GM12801 (cell line): ENCODE results near the gene RNFT1.

ENCODE experiments used
- TF ChIP-seq, protein P1 (sequence below): IDR thresholded peaks from one replicate; pipeline ENCODE4 v1.5.1; 2011; ENCODE audit warnings: control low read depth; ENCODE audit not compliant: insufficient read length; ENCODE audit errors: extremely low read depth

The RNFT1 gene, protein sequence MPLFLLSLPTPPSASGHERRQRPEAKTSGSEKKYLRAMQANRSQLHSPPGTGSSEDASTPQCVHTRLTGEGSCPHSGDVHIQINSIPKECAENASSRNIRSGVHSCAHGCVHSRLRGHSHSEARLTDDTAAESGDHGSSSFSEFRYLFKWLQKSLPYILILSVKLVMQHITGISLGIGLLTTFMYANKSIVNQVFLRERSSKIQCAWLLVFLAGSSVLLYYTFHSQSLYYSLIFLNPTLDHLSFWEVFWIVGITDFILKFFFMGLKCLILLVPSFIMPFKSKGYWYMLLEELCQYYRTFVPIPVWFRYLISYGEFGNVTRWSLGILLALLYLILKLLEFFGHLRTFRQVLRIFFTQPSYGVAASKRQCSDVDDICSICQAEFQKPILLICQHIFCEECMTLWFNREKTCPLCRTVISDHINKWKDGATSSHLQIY

DNA sequence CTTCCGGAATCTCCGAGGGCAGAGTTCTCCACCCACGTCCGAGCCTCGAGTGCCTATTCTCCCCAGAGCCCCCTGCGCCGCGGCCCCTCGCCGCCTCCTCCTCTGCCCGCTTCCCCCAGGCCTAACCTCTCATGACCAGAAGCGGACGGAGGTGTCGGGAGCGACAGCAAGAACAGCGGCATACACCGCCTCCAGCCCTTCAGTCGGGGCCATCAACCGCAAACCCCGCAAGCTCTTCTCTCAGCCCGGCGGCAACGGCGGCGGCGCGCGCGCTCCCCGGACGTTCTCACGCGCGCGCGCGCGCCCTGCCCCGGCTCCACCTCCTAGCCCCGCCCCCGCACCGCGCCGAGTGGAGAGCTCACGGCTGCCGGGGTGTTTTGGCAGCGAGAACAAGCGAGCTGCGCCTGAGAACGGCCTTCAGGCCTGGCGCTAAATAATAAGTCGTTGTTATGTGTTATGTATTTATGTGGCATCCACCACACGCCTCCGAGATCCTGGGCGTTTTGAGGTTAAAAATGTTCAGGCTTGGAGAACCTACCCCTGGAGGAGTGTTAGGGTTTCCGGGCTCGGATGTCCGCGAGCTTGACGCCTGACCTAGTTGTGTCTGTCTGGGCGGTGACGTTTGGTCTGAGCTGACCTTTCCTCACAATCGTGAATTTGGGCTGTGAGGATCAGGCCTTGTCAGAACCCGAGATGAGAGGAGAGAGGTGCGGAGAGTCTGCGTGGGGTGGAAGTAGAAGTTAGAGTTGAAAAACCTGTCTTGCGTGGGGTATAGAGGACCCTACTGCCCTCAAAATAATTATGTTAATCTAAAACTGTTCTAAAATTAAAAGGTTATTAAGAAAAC lies at the start of gene RNFT1:
RNFT1 (minus strand) TSS at position 259 of the 847 bp plus-strand sequence; CDS start at position 182, 77 bp downstream.
- TF ChIP-seq, protein P1, sequence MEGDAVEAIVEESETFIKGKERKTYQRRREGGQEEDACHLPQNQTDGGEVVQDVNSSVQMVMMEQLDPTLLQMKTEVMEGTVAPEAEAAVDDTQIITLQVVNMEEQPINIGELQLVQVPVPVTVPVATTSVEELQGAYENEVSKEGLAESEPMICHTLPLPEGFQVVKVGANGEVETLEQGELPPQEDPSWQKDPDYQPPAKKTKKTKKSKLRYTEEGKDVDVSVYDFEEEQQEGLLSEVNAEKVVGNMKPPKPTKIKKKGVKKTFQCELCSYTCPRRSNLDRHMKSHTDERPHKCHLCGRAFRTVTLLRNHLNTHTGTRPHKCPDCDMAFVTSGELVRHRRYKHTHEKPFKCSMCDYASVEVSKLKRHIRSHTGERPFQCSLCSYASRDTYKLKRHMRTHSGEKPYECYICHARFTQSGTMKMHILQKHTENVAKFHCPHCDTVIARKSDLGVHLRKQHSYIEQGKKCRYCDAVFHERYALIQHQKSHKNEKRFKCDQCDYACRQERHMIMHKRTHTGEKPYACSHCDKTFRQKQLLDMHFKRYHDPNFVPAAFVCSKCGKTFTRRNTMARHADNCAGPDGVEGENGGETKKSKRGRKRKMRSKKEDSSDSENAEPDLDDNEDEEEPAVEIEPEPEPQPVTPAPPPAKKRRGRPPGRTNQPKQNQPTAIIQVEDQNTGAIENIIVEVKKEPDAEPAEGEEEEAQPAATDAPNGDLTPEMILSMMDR = no peak

DNA sequence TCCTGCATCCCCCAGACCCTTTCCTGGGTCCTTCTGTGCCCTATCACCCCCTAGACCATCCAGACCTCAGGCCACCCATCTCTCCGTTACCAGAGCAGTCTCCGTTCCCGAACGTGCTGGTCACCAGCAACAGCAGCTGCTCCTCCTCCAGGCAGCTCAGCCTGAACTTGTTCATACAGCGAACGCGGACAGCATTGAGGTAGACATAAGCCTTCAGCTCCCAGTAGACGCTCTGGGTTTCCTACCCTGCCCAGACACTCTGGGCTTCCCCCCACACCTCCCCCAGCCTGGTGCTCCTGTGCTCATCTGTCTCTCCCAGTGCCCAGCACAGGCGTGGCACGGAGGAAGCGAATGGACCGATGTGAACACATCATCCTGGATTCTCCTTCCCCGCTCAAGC lies 41.6 kb upstream of the RNFT1 start:
- TF ChIP-seq, protein P1 = no peak

DNA sequence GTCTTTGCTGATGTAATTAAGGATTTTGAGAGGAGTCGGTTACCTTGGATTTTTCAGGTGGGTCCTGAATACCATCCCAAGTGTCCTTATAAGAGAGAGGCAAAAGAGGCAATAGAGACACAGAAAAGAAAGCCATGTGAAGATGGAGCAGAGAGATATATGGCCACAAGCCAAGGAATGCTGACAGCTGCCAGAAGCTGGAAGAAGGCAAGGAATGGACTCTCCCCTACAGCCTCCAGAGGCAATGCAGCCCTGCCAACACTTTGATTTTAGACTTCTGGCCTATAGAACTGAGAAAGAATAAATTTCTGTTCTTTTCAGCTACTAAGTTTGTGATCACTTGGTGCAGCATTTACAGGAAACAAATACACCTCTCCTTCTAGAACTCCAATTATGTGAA lies 8.2 kb upstream of the RNFT1 start:
- TF ChIP-seq, protein P1 = no peak

DNA sequence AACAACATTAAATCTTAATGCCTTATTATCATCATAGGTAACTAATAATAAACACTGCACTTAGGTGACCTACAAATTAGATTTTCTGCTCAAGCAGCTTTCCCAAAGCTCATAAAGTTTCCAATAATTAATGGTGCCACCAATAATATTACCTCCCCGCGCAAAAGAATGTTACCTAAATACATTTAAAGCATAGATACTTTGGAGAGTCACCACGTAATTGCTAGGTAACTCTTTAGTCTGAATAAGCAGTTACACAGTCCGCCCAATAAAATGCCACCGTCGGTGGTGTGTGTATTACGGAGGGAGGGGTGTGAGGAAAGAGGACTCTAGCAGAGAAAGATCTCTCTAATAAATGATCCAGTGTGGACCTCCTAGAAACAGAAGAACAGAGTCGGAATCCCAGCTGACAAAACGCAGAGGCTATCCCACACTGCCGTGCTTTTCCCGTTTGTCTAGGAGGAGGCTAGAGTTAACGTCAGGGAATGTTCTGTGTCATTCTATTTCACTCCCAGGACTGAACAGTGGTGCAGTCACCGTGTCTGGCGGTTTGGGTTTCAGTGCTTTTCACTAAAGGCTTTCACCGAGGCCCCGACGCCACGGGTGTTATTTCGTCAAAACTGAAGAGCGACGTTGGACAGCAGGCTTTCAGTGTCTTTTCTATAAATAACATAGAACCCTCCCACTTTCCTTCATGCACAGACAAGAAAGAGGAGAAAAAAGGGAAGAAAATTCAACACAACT lies 630 bp downstream of the RNFT1 start:
- TF ChIP-seq, protein P1 = no peak

DNA sequence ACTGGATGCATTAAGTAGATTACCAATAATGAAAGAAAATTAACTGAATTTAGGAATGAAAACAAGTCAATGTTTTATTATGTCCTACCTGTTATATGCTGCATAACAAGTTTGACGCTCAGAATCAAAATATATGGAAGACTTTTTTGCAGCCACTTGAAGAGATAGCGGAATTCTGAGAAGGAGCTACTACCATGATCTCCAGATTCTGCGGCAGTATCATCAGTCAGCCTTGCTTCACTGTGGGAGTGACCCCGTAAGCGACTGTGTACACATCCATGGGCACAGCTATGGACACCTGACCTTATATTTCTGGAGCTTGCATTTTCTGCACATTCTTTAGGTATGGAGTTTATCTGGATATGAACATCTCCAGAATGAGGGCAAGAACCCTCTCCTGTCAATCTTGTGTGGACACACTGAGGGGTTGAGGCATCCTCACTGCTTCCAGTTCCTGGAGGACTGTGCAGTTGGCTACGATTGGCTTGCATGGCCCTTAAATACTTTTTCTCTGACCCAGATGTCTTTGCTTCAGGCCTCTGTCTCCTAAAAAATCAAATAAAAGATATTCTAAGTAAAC lies 1.7 kb downstream of the RNFT1 start:
- TF ChIP-seq, protein P1 = no peak

DNA sequence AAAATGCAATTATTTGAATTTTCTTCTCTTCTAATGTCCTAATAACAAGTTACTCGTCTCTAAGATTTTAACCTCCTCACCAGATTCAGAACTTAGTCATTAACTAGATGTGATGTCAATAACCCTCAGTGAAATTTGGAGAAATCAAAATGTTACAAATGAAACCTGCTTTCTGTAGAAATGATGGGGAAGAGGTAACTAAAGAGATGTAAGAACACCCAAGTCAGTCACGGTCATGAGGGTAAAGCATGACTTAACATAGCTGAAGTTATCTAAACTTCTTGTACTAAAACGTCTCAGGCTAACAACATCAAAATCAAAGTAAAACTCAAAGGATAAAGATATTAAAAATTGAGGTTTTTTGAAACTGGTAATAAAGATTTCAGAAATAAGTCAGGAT lies 9.7 kb downstream of the RNFT1 start:
- TF ChIP-seq, protein P1 = no peak

DNA sequence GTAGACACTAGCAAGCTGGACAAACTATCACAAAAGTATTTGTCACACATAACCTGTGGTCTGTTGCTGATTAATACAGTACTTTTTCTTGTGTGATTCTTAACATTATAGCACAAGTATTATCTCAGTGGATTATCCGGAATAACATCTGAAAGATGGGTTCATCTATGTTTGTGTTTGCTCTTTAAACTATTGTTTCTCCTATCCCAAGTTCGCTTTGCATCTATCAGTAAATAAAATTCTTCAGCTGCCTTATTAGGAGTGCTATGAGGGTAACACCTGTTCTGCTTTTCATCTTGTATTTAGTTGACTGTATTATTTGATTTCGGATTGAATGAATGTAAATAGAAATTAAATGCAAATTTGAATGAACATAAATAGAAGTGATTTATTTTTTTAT lies 14.5 kb downstream of the RNFT1 start:
- TF ChIP-seq, protein P1 = no peak
